PC-3 (cell line): ENCODE measurements around the gene SAMD4A.

ENCODE experiments used
- EZH2 ChIP-seq: fragments of 300-600 bp; sonication (generic); IDR thresholded peaks from one replicate; pipeline ENCODE4 v1.6.1; 2017; ENCODE audit warnings: antibody characterized with exemption, mild to moderate bottlenecking, low read length; ENCODE audit not compliant: unreplicated experiment
- EZH2phosphoT487 ChIP-seq: fragments of 300-600 bp; sonication (generic); IDR thresholded peaks from 2 replicates; pipeline ENCODE4 v1.6.1; 2018; ENCODE audit warnings: mild to moderate bottlenecking, antibody characterized with exemption, low read length, borderline replicate concordance
- TF ChIP-seq, protein P1 (sequence below): fragments of 300-600 bp; sonication (generic); conservative IDR thresholded peaks from 2 replicates; pipeline ENCODE4 v1.5.1; 2017; ENCODE audit warnings: antibody characterized with exemption, low read depth, mild to moderate bottlenecking, low read length

DNA sequence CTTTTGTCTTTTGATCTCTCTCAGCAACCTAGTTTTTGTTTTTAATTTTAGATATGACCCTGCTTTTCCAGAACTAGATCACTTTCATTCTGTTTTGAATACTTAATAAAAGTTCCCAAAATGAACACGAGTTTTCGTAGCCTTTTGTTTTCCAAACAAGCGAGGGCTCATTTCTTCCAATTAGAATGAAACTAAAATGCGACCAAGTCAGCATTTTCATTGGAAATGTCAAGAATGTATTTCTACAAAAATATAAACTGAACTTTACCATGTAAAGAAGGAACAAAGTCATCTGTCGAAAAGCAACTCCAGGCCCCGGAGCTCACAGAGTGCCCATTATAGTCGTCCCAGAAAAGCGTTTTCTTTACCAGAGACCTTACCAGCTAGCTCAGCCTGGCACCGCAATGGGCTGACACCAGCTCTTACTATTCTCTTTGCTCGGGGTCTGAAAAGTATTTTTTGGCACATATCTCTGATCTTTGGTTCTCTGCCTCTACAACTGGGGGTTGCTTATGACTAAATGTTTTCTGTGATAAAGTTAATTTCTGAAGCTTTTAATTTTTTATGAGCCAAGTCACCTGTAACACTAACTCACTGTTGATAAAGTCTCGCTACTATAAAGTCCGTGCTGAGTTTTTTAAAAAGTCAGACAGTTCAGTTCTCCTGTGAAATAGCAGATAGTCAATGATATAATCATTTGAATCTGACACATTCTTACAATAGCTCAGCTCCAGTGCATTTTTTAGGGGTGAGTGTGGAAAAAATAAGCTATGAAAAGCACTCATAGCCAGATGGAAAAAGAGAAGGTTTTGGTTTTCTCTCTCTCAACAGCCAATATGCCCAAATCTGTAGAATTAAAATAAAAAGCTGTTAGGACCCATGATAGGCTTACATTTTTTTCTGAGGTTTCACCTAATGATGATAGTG is 43.4 kb downstream of the SAMD4A start:
- TF ChIP-seq EZH2 (no peak), EZH2phosphoT487 (no peak)
- TF ChIP-seq, protein P1, sequence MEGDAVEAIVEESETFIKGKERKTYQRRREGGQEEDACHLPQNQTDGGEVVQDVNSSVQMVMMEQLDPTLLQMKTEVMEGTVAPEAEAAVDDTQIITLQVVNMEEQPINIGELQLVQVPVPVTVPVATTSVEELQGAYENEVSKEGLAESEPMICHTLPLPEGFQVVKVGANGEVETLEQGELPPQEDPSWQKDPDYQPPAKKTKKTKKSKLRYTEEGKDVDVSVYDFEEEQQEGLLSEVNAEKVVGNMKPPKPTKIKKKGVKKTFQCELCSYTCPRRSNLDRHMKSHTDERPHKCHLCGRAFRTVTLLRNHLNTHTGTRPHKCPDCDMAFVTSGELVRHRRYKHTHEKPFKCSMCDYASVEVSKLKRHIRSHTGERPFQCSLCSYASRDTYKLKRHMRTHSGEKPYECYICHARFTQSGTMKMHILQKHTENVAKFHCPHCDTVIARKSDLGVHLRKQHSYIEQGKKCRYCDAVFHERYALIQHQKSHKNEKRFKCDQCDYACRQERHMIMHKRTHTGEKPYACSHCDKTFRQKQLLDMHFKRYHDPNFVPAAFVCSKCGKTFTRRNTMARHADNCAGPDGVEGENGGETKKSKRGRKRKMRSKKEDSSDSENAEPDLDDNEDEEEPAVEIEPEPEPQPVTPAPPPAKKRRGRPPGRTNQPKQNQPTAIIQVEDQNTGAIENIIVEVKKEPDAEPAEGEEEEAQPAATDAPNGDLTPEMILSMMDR, result no peak
